HG02588 (cell line): ENCODE measurements around the gene TESPA1.
A peak's percentile ranks its signal among the peaks of the same experiment; 100 is the strongest.

Experiments used
- ATAC-seq: cut with Tn5 transposase; IDR thresholded peaks from one replicate; pipeline ENCODE4 v1.9.1; 2021; ENCODE audit warnings: mild to moderate bottlenecking, moderate library complexity; ENCODE audit not compliant: unreplicated experiment

The TESPA1 gene

GRCh38 chr12:54983536-54984101, 943 bp downstream of the TESPA1 start:
- ATAC-seq, result no peak

DNA sequence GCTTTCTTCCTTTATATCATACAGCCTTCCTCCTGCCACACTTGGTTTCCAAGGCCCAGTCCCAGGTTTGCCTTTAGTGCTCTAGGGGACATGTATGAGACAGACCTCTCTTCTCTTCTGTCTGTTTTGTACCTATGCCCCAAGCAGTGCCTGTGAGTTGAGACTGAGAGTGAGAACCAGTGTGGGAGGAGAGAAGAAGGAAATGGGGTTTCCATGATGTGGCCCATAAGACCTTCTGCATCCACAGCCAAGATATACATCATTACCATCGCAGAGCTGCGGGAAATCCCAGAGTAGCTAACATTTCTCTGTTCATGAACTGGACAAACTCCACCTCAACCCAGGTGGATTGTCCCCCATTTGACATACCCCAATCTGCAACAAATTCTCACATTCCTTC, 2.8 kb downstream of the TESPA1 start:
- ATAC-seq, result peak; percentile 38

DNA sequence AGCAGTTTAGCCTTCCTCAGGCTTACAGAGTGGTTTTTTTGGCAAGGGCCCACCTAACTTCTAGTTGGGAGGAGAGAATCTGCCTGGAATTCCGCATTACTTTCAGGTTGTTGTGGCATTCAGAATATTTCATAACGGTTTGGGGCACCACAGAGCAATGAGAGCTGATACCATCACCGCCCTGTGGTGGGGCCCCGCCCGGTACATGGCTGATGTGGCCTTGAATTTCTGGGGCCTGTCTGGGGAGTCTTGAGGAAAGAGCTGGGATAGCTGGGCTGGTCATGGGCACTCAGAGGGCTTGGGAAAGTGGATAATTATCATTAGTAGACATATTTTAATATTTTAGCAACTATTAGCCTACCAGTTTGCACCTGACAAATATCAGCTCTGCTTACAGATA, 4.2 kb downstream of the TESPA1 start:
- no peak for ATAC-seq

DNA sequence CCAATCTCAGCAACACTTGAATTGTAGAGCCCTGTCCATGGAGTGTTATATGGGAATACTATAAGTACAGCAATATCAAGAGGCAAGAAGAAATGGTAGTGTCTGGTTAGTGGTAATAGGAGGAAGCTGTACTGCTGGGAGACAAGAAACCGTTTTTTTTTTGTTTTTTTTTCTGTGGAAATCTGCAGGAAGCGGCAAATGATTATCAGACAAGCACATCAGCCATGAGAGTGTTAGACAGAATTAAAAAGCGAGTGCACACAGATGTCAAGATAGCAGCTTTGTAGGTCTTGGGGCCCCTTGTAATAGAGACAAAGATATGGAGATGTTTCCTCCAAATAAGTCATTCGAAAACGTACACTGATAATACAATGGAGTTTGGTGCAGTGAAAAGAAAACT, 6.7 kb downstream of the TESPA1 start:
- ATAC-seq, result no peak

DNA sequence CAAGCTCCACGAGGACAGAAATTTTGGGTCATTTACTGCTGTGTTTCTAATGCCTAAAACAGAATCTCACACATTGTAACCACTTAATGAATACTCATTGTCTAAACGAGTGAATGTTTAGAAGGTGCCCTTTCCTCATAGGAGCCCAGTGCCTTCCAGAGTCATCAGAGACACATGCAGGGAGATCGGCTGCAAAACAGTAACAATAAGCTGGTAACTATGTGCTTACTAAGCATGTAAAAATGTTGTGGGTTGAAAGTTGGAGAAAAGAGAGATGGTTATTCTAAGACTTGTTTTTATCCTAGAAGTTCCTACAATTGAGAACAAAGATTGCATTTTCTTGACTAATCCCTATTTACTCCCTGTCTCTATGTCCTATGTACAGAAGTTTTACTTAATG, 7.4 kb downstream of the TESPA1 start:
- ATAC-seq, result no peak

- ATAC-seq, result no peak
Observed at GRCh38 chr12:54975875-54976274, 8.7 kb downstream of the TESPA1 start.

DNA sequence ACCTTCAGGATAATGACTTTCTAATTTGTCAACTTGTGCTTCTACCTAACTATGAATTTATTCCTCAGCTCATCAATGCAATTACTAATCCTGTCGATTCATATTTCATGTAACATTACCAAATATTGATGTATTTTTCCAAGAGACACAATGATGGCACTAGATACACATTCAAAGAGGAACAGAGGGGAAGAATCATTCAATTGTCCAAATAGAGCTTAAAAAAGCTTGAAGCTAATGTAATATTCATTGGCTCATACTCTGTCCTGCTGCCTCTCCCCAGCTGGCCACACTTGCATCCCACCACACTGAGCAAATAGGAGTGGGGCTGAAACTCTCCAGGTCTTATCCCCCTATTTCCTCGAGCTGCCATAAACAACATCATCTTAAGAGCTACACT, 9.3 kb downstream of the TESPA1 start:
- no peak for ATAC-seq

GRCh38 chr12:54974279-54974678, 10.3 kb downstream of the TESPA1 start:
- ATAC-seq, result no peak

GRCh38 chr12:54973556-54973955, 11.0 kb downstream of the TESPA1 start:
- ATAC-seq, result no peak

DNA sequence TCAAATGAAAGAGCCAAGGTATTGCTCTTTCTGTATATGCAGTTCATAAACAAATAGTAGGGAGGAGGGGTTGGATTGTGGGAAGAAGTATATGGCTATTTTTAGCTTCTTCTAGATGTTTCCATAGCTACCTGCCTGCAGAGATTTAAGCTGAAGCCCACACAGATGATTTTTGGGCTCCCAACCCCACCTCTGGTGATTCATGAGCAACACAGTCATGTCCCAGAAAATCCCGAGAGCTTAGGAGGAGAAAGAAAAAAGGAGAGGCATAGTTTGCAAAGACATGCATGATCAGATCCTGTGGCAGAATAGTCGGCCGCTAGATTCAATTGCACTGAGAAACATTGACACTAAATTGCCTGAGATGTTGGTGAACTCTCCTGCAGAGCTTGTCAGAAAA, 13.8 kb downstream of the TESPA1 start:
- no peak for ATAC-seq

- no peak for ATAC-seq
Observed at GRCh38 chr12:54968181-54968730, 16.3 kb downstream of the TESPA1 start.

- no peak for ATAC-seq
Observed at GRCh38 chr12:54967461-54967860, 17.1 kb downstream of the TESPA1 start.

DNA sequence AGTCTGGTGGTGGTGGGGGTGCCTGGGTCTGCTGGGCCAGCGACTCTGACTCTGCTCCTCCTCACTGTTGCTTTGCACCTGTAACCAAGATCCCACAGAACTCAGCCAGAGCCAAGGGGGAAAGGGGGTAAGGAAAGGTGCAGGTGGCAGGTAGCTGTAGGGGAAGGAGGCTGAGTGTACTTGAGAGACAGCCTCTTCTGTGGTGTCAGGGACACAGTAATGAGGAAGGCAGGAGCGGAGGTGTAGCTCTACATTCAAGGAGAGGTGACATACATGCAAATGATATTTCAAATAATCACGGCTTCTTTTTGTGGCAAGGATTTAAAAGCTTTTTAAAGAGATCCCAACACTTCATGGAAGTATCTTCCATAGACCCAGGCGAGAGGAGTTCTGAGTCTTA, 23.4 kb downstream of the TESPA1 start:
- no peak for ATAC-seq

DNA sequence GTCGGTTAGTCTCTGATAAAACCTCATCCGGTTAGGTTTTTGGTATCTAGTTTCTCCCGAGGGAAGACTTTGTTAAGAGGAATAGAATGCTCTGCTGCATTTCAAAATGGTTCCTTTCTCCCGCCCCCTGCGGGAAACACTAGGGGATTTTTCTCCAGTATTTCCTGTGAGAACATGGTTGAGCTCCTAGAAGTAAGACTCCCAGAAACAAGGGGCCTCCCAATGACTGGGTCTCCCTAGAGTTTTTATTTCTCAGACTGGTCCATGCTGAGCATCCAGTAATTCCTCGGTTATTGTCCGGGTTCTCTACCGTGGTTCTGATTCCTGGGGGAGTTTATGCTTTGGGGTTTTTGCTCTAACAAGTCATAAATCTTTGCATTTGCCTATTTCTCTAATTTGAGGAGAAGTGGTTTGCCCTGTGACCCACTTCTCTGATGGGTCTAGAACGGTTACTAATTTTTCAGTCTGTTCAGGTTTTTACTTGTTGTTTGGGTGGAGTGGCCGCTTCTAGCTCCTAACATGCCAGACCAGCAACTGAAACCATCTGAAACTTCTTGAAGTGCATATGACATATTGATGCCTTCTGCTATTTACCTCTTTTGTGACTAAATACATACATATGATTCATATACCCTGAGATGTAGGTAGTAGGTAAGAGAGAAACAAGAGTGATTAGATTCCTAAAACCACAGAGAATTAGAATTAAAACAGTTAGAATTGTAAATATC, 25.1 kb downstream of the TESPA1 start:
- ATAC-seq, result peak; percentile 71

DNA sequence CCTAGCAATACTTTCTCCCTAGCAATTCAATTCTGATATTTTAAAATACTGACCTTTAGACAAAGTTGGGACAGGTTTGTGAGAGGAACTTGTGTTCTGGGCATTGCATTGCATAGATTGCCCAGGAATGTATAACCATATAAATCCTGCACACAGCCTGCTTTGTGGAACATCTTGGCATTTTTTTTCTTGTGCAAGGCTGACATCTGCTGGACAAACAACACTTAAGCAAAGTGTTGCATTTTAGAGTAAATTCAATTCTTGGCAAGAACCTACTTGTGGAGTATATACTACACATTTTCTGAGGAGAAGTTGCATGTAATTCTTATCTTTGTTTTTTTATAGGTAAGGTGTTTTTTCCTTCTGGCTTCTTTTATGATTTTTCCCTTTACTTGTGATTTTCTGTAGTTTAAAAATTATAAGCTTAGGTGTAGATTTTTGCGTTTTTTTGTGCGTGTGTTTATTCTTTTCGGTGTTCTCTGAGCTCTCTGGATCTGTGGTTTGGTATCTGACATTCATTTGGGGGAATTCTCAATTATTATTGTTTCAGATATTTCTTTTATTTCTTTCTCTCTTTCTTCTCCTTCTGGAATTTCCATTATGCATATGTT, 26.4 kb downstream of the TESPA1 start:
- ATAC-seq, result no peak

- no peak for ATAC-seq
Observed at GRCh38 chr12:54956818-54957641, 27.5 kb downstream of the TESPA1 start.

DNA sequence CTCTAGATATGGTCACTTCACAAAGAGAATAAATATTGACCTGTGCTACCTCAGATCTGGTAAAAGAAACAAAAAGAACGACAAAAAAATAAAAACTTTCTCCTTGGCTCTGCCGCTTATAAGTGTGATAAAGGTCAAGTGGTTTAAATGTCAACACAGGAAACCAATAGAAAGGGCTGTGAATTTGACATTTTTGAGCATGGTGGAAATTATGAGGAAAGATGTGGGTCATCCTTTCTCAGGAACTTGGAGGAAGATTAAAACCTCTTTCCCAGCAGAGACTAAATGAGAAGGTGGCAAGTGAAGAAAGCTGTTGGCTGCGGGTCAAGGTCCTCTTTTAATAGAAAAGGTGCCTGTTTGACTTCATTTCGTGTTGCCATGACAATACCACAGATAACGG, 28.2 kb downstream of the TESPA1 start:
- no peak for ATAC-seq

DNA sequence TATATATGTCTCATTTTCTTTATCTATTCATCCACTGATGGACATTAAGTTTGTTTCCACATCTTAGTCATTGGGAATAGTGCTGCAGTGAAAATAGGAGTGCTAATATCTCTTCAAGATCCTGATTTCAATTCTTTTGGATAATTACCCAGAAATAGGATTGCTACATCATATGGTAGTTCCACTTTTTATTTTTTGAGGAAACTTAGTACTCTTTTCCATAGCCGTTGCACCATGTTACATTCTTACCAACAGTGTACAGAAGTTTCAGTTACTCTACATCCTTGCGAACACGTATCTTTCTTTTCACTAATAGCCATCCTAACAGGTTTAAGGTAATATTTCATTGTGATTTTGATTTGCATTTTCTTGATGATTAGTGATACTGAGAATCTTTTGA, 29.8 kb downstream of the TESPA1 start:
- ATAC-seq, result no peak

DNA sequence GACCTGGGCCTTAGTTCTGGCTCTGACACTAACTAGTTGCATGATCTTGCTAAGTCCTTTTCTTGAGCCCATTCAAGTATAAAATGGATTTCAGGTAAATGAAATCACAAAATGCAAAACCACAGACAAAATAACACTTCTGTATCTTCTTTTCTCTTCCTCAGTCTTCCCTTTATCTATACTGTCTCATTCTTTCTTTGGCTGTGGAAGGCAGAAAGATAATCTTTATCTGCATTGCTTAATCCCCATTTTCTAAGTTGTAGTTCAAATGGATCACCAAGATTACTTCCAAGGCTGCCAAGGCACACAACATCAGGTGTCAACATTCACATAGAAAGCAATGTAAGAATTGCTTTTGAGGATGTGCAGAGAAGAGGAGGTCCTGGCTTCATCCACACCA, 30.3 kb downstream of the TESPA1 start:
- no peak for ATAC-seq

- no peak for ATAC-seq
Observed at GRCh38 chr12:54950071-54950727, 34.4 kb downstream of the TESPA1 start.
